HG03469 (cell line): ENCODE data around the gene CNNM2.
"Not testable (repeated sequence)": the region's sequence is repeated elsewhere in the genome, so short reads cannot be mapped to it uniquely, and the experiment has no call there.

Experiments used
- ATAC-seq: cut with Tn5 transposase; IDR thresholded peaks from one replicate; pipeline ENCODE4 v1.9.1; 2021; ENCODE audit warnings: mild to moderate bottlenecking, moderate library complexity, moderate number of reproducible peaks; ENCODE audit not compliant: unreplicated experiment

The CNNM2 gene

DNA sequence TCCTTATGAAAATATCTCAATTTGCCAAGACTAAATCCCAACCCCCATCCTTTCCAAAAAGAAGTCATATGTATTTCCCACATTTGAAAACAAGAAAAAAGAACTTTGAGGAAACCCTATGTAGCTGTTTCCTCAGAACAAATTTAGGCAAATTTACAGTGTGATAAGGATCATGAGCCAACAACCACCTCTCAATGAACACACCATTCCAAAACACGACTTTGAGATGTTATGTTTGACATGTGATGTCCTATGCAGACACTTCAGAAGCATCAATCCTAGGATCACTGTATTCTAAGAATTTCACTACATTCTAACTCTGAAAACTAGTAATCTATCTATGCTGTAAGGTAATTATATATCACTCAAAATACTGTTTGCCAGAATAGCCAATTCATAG is 212.8 kb downstream of the CNNM2 start:
- no peak for ATAC-seq

DNA sequence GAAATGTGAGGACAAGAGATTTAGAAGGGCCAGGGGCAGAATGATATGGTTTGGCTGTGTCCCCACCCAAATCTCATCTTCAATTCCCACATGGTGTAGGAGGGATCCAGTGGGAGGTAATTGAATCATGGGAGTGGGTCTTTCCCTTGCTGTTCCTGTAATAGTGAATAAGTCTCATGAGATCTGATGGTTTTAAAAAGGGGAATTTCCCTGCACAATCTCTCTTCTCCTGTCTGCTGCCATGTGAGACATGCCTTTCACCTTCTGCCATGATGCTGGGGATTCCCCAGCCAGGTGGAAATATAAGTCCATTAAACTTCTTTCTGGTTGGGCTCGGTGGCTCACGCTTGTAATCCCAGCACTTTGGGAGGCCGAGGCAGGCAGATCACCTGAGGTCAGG is 217.1 kb downstream of the CNNM2 start:
- not testable (repeated sequence) for ATAC-seq

DNA sequence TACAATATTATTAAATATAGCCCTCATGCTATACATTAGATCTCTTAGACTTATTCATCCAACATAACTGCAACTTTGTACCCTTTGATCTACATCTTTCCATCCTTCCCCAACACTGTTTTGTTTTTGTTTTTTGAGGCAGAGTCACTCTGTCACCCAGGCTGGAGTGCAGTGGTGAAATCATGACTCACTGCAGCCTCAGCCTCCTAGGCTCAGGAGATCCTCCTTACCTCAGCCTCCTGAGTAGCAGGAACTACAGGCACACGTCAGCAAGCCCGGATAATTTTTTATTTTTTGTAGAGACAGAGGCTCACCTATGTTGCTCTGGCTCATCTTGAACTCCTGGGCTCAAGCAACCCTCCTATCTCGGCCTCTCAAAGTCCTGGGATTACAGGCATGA is 221.7 kb downstream of the CNNM2 start:
- no peak for ATAC-seq
